GM12891 (cell line): ENCODE measurements around the gene MAP3K20.

Experiments
- PAX5 ChIP-seq: IDR thresholded peaks from 2 replicates; pipeline ENCODE4 v1.6.1; 2011; ENCODE audit warnings: low read length, moderate library complexity, mild to moderate bottlenecking; ENCODE audit not compliant: insufficient read depth, severe bottlenecking
- POLR2A ChIP-seq: IDR thresholded peaks from 2 replicates; pipeline ENCODE4 v1.6.1; 2011; ENCODE audit warnings: low read depth, low read length, control low read depth
- SPI1 ChIP-seq: IDR thresholded peaks from 2 replicates; pipeline ENCODE4 v1.6.1; 2011; ENCODE audit warnings: low read depth, low read length, control low read depth
- TAF1 ChIP-seq: IDR thresholded peaks from 2 replicates; pipeline ENCODE4 v1.6.1; 2011; ENCODE audit warnings: low read depth, low read length, control low read depth

GRCh38 chr2:173286153-173286809 is 210.6 kb downstream of the MAP3K20 start:
- TF ChIP-seq PAX5 (no peak), SPI1 (no peak), POLR2A (no peak), TAF1 (no peak)
